Naive thymus-derived CD8-positive, alpha-beta T cell (primary cell): ENCODE measurements around the gene RABL3. TPM values are rescaled to one million over a fixed set of nuclear protein-coding genes. Genes with fewer than 3 reads are reported as not detected.

Experiments used
- ATAC-seq, 2 donors: fragments of 150-1000 bp; cut with Tn5 transposase in 1 of 2; sonication (Bioruptor Pico), chemical (Tn5 transposase) in 1 of 2; 1 replicate in 1 of 2; 2 replicates in 1 of 2; pipeline ENCODE4 v1.10.0; 2021; ENCODE audit warnings: mild to moderate bottlenecking in 2 of 2, moderate library complexity in 2 of 2
- POLR2A ChIA-PET: fragments of 350-600 bp; sonication (Branson Sonifier 250); formaldehyde crosslinking; loops from one replicate; lab custom pipeline; 2021; ENCODE audit warnings: antibody characterized with exemption; lab: Charles Lee
- DNase-seq, 10 donors: peaks; one replicate each; pipeline versions ENCODE4 v3.0.0 to v3.0.0-alpha.2; 2020 to 2022
- H3K27ac Mint-ChIP-seq, 10 donors: one replicate each; pipeline ENCODE4 v1.8.0; 2020 to 2022; ENCODE audit warnings: mild to moderate bottlenecking in 10 of 10, mixed read lengths in 10 of 10, moderate library complexity in 4 of 10, inconsistent platforms in 1 of 10
- H3K27me3 Mint-ChIP-seq, 5 donors: one replicate each; pipeline ENCODE4 v1.8.0; 2021 to 2022; ENCODE audit warnings: mixed read lengths in 5 of 5
- H3K36me3 Mint-ChIP-seq, 3 donors: one replicate each; pipeline ENCODE4 v1.8.0; 2020 to 2022; ENCODE audit warnings: mixed read lengths in 3 of 3, mild to moderate bottlenecking in 2 of 3, inconsistent platforms in 1 of 3
- H3K4me1 Mint-ChIP-seq, 4 donors: one replicate each; pipeline ENCODE4 v1.8.0; 2021 to 2022; ENCODE audit warnings: mixed read lengths in 4 of 4
- H3K4me3 Mint-ChIP-seq, 10 donors: one replicate each; pipeline ENCODE4 v1.8.0; 2020 to 2022; ENCODE audit warnings: mild to moderate bottlenecking in 10 of 10, mixed read lengths in 10 of 10, moderate library complexity in 6 of 10, inconsistent platforms in 1 of 10
- H3K9me3 Mint-ChIP-seq, 9 donors: one replicate each; pipeline ENCODE4 v1.8.0; 2020 to 2022; ENCODE audit warnings: mixed read lengths in 9 of 9, mild to moderate bottlenecking in 3 of 9, inconsistent platforms in 1 of 9, moderate library complexity in 1 of 9
- polyA plus RNA-seq, 3 donors: library from polyadenylated mRNA; unstranded; fragments of 300-500 nt; fragmentation: Illumina TruSeq; gene quantifications; one replicate each; pipeline ENCODE4 v1.2.3, GENCODE V29; 2021
- total RNA-seq, 8 experiments: library from RNA in 2 of 8; stranded (reverse) in 2 of 8; gene quantifications; one replicate each; pipeline ENCODE4 v1.2.3 and lab custom pipeline; 2021 to 2026

RABL3 gene
- total and polyA plus RNA-seq, 5 experiments from 2014 or later: 29.5 to 41.9 (median 39.0) TPM

GRCh38 chr3:120705884-120706582, 36.3 kb downstream of the RABL3 start:
- Mint-ChIP-seq H3K27me3 (no peaks in the 10 kb centered on the region), H3K4me1 (peaks cover 3 to 13% (median 9%) of the 10 kb centered on the region in 4 donors), H3K36me3 (peaks cover 30 to 66% (median 57%) of the 10 kb centered on the region in 3 donors), H3K9me3 (peaks cover 0 to 17% (median 9%) of the 10 kb centered on the region in 9 donors), H3K4me3 (no peak overlapping the region), H3K27ac (peak overlapping the region in 2 of 10 donors; percentile 0 to 30)
- ATAC-seq (no peak), DNase-seq (no peak)
- POLR2A ChIA-PET: interaction anchor here (1.1 kb wide), 1 partner anchor 36 kb away, joined by 3 read pairs; the partner anchor contains the start of genes GTF2E1 and RABL3

DNA sequence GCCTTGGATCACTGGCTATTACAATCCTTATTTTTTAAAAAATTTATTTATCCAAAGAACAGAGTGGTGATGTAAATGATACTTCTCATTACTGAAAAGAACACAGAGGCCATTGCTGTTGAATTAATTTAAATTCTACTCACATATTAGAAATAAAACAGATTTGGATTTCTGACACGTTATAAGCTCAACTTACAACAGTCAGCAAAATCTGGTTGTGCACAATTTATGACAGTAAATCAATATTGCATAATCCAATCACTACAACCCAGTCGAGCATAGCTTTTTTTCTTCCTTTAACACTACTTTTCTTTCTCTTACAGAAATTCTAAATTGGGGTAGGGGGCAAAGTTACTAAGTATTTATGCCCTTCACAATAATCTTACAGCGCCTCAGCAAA, 43.0 kb downstream of the RABL3 start:
- H3K4me1 Mint-ChIP-seq: peaks cover 0 to 6% (median 2%) of the 10 kb centered on the region in 4 donors
- POLR2A ChIA-PET: interaction anchor here (0.5 to 0.6 kb wide), 2 partner anchors 43 to 50 kb away, joined by 3 to 6 read pairs; partner anchors contain the start of genes GTF2E1 and RABL3
- no peaks in the 10 kb centered on the region for H3K27me3 Mint-ChIP-seq
- H3K4me3 Mint-ChIP-seq: no peak overlapping the region
- H3K36me3 Mint-ChIP-seq: peaks cover 16 to 64% (median 46%) of the 10 kb centered on the region in 3 donors
- H3K9me3 Mint-ChIP-seq: peaks cover 0 to 15% (median 9%) of the 10 kb centered on the region in 9 donors
- DNase-seq: no peak
- no peak overlapping the region for H3K27ac Mint-ChIP-seq
- ATAC-seq: no peak

- Mint-ChIP-seq H3K9me3 (no peaks in the 10 kb centered on the region), H3K27ac (peak overlapping the region in 3 of 10 donors; percentile 5 to 75 (median 49)), H3K36me3 (peaks cover 0 to 62% (median 23%) of the 10 kb centered on the region in 3 donors), H3K4me1 (peaks cover 0 to 4% (median 0%) of the 10 kb centered on the region in 4 donors), H3K27me3 (no peaks in the 10 kb centered on the region), H3K4me3 (no peak overlapping the region)
- DNase-seq (no peak), ATAC-seq (no peak)
- POLR2A ChIA-PET: interaction anchor here (0.5 kb wide), 1 partner anchor 9 kb away, joined by 5 read pairs; no protein-coding TSS in a partner anchor
Observed at GRCh38 chr3:120693439-120694171, 48.7 kb downstream of the RABL3 start.

DNA sequence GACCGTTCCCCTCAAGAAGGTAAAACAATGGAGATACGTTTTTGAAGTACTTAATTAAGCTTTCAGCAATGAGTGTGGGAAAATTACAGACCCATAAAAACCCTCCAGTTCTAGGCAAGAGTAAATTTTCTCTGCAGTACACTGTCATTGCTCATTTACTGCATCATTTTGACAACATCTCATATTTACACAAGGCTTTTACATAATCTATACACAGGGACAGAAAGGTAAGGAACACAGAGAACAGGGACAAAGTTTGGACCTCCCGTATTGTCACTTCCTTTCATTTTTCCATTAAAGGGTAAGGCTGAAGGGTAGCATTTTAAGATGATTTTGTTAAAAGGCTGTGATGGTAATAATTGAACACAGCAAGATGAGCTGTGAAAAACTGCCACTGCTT, 52.9 kb downstream of the RABL3 start:
- POLR2A ChIA-PET: no interaction called here
- no peak overlapping the region for H3K4me3 Mint-ChIP-seq
- H3K4me1 Mint-ChIP-seq: peaks cover 0 to 4% (median 0%) of the 10 kb centered on the region in 4 donors
- peak overlapping the region in 3 of 10 donors; percentile 32 to 63 (median 45) for H3K27ac Mint-ChIP-seq
- no peak for DNase-seq
- no peak for ATAC-seq
- no peaks in the 10 kb centered on the region for H3K27me3 Mint-ChIP-seq
- H3K36me3 Mint-ChIP-seq: peaks cover 0 to 51% (median 9%) of the 10 kb centered on the region in 3 donors
- no peaks in the 10 kb centered on the region for H3K9me3 Mint-ChIP-seq

- DNase-seq: no peak
- Mint-ChIP-seq H3K4me3 (no peak overlapping the region), H3K4me1 (peaks cover 0 to 3% (median 0%) of the 10 kb centered on the region in 4 donors), H3K27me3 (no peaks in the 10 kb centered on the region), H3K36me3 (peaks cover 0 to 46% (median 9%) of the 10 kb centered on the region in 3 donors), H3K27ac (no peak overlapping the region), H3K9me3 (no peaks in the 10 kb centered on the region)
- ATAC-seq: no peak
- POLR2A ChIA-PET: no interaction called here
Observed at GRCh38 chr3:120688121-120688520, 54.2 kb downstream of the RABL3 start.

- H3K27me3 Mint-ChIP-seq: no peaks in the 10 kb centered on the region
- POLR2A ChIA-PET: no interaction called here
- no peaks in the 10 kb centered on the region for H3K9me3 Mint-ChIP-seq
- DNase-seq (no peak), ATAC-seq (no peak)
- peaks cover 0 to 3% (median 1%) of the 10 kb centered on the region in 4 donors for H3K4me1 Mint-ChIP-seq
- peaks cover 0 to 30% (median 2%) of the 10 kb centered on the region in 3 donors for H3K36me3 Mint-ChIP-seq
- H3K27ac Mint-ChIP-seq: peak overlapping the region in 3 of 10 donors; percentile 0 to 56 (median 13)
- no peak overlapping the region for H3K4me3 Mint-ChIP-seq
Observed at GRCh38 chr3:120685411-120685810, 56.9 kb downstream of the RABL3 start.

GRCh38 chr3:120684896-120685295, 57.4 kb downstream of the RABL3 start:
- Mint-ChIP-seq H3K27me3 (no peaks in the 10 kb centered on the region), H3K27ac (peak overlapping the region in 3 of 10 donors; percentile 7 to 56 (median 45)), H3K4me1 (peaks cover 0 to 3% (median 1%) of the 10 kb centered on the region in 4 donors), H3K9me3 (no peaks in the 10 kb centered on the region), H3K4me3 (no peak overlapping the region), H3K36me3 (peaks cover 0 to 26% (median 2%) of the 10 kb centered on the region in 3 donors)
- POLR2A ChIA-PET: interaction anchor here (1.6 kb wide), 1 partner anchor 89 kb away, joined by 5 read pairs; the partner anchor contains the start of gene NDUFB4
- no peak for ATAC-seq
- no peak for DNase-seq

- Mint-ChIP-seq H3K4me3 (no peak overlapping the region), H3K4me1 (peaks cover 0 to 3% (median 2%) of the 10 kb centered on the region in 4 donors), H3K27me3 (no peaks in the 10 kb centered on the region), H3K36me3 (peaks cover 0 to 15% (median 6%) of the 10 kb centered on the region in 3 donors), H3K9me3 (no peaks in the 10 kb centered on the region), H3K27ac (peak overlapping the region in 2 of 10 donors; percentile 28 to 59)
- no peak for DNase-seq
- POLR2A ChIA-PET: interaction anchor here (1.6 kb wide), 1 partner anchor 88 kb away, joined by 5 read pairs; the partner anchor contains the start of gene NDUFB4
- ATAC-seq: no peak
Observed at GRCh38 chr3:120683671-120684301, 58.5 kb downstream of the RABL3 start.

- Mint-ChIP-seq H3K36me3 (peaks cover 0 to 11% (median 6%) of the 10 kb centered on the region in 3 donors), H3K27ac (peak overlapping the region in 2 of 10 donors; percentile 2 to 47), H3K4me3 (no peak overlapping the region), H3K9me3 (peaks cover 0 to 3% (median 0%) of the 10 kb centered on the region in 9 donors), H3K27me3 (no peaks in the 10 kb centered on the region), H3K4me1 (peaks cover 4 to 9% (median 6%) of the 10 kb centered on the region in 4 donors)
- POLR2A ChIA-PET: interaction anchor here (1.6 kb wide), 1 partner anchor 87 kb away, joined by 5 read pairs; the partner anchor contains the start of gene NDUFB4
- ATAC-seq (no peak), DNase-seq (no peak)
Observed at GRCh38 chr3:120683213-120683612, 59.1 kb downstream of the RABL3 start.

DNA sequence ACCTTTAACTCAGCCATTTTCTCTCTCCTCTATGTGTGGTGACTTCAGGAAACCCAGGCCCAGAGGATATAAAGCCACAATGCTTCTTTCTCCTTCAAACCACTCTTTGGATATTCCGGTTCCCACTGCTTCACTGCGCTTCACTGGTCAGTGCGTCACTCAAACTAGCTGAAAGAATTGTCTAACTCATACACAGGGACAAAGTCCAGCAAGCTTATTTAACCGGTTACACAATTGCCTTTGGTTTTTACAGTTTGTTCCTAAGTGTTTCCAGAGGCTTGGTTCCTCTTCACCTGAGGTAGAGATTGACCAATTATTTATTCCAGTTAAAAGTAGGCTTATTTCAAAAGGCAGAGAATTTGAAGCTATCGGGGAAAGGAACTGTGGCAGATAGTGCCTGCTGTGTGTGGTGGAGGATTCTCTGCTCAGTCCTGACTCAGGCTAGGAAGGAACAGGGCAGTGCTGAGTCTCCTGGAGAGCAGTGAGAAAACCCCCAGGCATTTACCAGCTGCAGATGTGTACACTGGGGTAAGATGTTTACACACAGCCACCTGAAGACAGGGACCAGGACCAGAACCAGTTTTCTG, 60.1 kb downstream of the RABL3 start, which contains the start of gene HGD:
Gene HGD (minus strand): TSS at position 145 of the 587 bp plus-strand sequence. CDS start 128 bp downstream, at position 17.
- Mint-ChIP-seq H3K27me3 (peaks cover 0 to 3% (median 0%) of the 10 kb centered on the region in 5 donors), H3K9me3 (peaks cover 0 to 13% (median 4%) of the 10 kb centered on the region in 9 donors), H3K27ac (peak within 1 kb of the TSS in 6 of 10 donors; percentile 2 to 82 (median 39)), H3K4me3 (no peak within 1 kb of the TSS), H3K36me3 (peaks cover 3 to 14% (median 10%) of the 10 kb centered on the region in 3 donors), H3K4me1 (peaks cover 5 to 10% (median 8%) of the 10 kb centered on the region in 4 donors)
- DNase-seq: no peak
- ATAC-seq: no peak
- POLR2A ChIA-PET: no interaction called here

- no peak for ATAC-seq
- H3K4me3 Mint-ChIP-seq: no peak overlapping the region
- peaks cover 4 to 14% (median 5%) of the 10 kb centered on the region in 3 donors for H3K36me3 Mint-ChIP-seq
- peaks cover 5 to 10% (median 8%) of the 10 kb centered on the region in 4 donors for H3K4me1 Mint-ChIP-seq
- H3K9me3 Mint-ChIP-seq: peaks cover 0 to 20% (median 9%) of the 10 kb centered on the region in 9 donors
- POLR2A ChIA-PET: no interaction called here
- H3K27ac Mint-ChIP-seq: peak overlapping the region in 2 of 10 donors; percentile 27 to 31
- peaks cover 0 to 5% (median 0%) of the 10 kb centered on the region in 5 donors for H3K27me3 Mint-ChIP-seq
- no peak for DNase-seq
Observed at GRCh38 chr3:120681506-120682038, 60.7 kb downstream of the RABL3 start.
